Measurements from ENCODE around the gene POLR1H. TPM values are rescaled to one million over a fixed set of nuclear protein-coding genes. Genes with fewer than 3 reads are reported as not detected.

The POLR1H gene
- total RNA-seq, 2 donors from 2014 or later = 23.0 to 27.2 TPM

DNA sequence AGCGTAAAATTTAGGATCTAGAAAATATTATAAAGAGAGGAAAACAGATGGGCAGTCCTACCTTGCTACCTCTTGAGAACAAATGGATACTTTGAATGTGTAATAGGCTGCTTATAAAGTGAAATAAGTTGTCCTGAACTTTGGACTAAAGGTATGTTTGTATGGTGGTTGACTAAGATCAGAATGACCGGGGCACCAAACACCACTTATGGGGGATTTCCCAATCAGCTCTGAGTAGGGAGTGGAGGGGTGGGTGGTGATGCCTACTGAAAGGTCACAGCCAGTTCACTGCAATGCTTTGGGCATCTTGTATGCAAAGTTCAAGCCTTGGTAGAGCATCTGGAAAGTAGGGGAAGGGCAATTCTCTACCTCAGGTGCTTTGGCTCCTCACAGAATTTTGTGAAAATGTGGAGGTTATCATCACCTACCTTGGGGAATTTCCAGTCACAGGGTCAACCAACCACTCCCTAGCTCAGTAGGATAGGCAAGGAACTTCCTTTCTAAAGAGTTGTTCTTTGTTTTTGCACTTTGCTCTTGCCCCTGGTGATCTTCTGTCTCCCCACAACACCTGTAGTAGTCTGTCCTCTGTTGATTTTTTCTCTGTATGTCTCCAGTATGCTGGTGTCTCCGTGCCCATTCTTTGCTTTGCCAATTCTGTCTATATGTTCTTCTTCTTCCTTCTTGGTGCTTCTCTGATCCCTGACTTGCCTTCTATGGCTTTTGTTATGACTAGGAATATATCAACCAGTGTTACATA lies 52.1 kb downstream of the POLR1H start, which contains the start of gene TRIM31:
TSS of gene TRIM31 (minus strand) at position 88 of the 757 bp plus-strand sequence. CDS start 285 bp downstream, outside the sequence.
- no peaks in the 10 kb centered on the region for H3K4me1 ChIP-seq (ENCODE audit: control insufficient read depth, insufficient read depth, low read length)
- no peak within 1 kb of the TSS for H3K27ac ChIP-seq (ENCODE audit: low read depth, low read length)
- H3K9me3 Mint-ChIP-seq = no peaks in the 10 kb centered on the region
- no peaks in the 10 kb centered on the region for H3K36me3 Mint-ChIP-seq (ENCODE audit: low read depth)
- no peaks in the 10 kb centered on the region for H3K36me3 ChIP-seq (ENCODE audit: control insufficient read depth, insufficient read depth, low read length)
- no peak for DNase-seq
- H3K4me3 Mint-ChIP-seq = no peak within 1 kb of the TSS
- WGBS, 2 experiments (ENCODE audit: insufficient coverage in 1 of 2, insufficient read length in 1 of 2) = 79 to 82% methylated on average over 3 of the region's 3 CpGs
- H3K4me1 Mint-ChIP-seq = no peaks in the 10 kb centered on the region
- peaks cover 56% of the 10 kb centered on the region for H3K27me3 ChIP-seq (ENCODE audit: control insufficient read depth, insufficient read depth, low read length, poor library complexity, severe bottlenecking)
- H3K27ac Mint-ChIP-seq = no peak within 1 kb of the TSS
- TF ChIP-seq, protein P1, sequence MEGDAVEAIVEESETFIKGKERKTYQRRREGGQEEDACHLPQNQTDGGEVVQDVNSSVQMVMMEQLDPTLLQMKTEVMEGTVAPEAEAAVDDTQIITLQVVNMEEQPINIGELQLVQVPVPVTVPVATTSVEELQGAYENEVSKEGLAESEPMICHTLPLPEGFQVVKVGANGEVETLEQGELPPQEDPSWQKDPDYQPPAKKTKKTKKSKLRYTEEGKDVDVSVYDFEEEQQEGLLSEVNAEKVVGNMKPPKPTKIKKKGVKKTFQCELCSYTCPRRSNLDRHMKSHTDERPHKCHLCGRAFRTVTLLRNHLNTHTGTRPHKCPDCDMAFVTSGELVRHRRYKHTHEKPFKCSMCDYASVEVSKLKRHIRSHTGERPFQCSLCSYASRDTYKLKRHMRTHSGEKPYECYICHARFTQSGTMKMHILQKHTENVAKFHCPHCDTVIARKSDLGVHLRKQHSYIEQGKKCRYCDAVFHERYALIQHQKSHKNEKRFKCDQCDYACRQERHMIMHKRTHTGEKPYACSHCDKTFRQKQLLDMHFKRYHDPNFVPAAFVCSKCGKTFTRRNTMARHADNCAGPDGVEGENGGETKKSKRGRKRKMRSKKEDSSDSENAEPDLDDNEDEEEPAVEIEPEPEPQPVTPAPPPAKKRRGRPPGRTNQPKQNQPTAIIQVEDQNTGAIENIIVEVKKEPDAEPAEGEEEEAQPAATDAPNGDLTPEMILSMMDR (conservative IDR thresholded peaks at IDR 0.05) = no peak
- no peaks in the 10 kb centered on the region for H3K9me3 ChIP-seq (ENCODE audit: control insufficient read depth, low read length)
- peaks cover 62% of the 10 kb centered on the region for H3K27me3 Mint-ChIP-seq (ENCODE audit: insufficient read depth)
- H3K9ac ChIP-seq (ENCODE audit: extremely low read depth, low read length, poor library complexity, severe bottlenecking) = no peak within 1 kb of the TSS
- H3K4me3 ChIP-seq (ENCODE audit: low read length) = no peak within 1 kb of the TSS

DNA sequence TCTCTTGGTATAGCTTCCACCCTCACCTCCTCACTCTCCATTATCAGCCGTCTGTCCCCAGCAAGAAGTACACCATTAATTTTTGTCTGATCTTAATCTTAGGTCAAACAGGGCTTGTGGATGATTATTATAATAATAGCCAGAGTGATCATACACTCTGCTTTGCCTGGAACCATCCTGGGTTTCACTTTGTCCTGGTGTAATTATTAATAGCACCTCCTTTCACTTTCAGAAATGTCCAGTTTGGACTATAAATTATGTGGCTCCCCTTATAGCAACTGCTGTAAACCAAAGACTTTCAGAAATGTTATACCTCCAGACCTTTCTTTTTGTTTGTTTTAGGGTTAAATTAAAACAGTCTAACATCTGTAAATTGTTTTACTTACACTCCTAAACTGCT lies 52.8 kb downstream of the POLR1H start:
- H3K36me3 Mint-ChIP-seq (ENCODE audit: low read depth) = no peaks in the 10 kb centered on the region
- 100% methylated on average over 1 of the region's 1 CpG; no CpG with 5 or more reads in 1 of the 2 experiments for WGBS, 2 experiments (ENCODE audit: insufficient coverage in 1 of 2, insufficient read length in 1 of 2)

More for the DNA sequence above, 52.8 kb downstream of the POLR1H start:
- H3K27ac Mint-ChIP-seq = no peak overlapping the region
- Histone ChIP-seq H3K9me3 (ENCODE audit: control insufficient read depth, low read length) (no peaks in the 10 kb centered on the region), H3K4me1 (ENCODE audit: control insufficient read depth, insufficient read depth, low read length) (no peaks in the 10 kb centered on the region), H3K27me3 (ENCODE audit: control insufficient read depth, insufficient read depth, low read length, poor library complexity, severe bottlenecking) (peaks cover 50% of the 10 kb centered on the region), H3K36me3 (ENCODE audit: control insufficient read depth, insufficient read depth, low read length) (no peaks in the 10 kb centered on the region), H3K9ac (ENCODE audit: extremely low read depth, low read length, poor library complexity, severe bottlenecking) (no peak overlapping the region), H3K4me3 (ENCODE audit: low read length) (no peak overlapping the region), H3K27ac (ENCODE audit: low read depth, low read length) (no peak overlapping the region)
- peaks cover 58% of the 10 kb centered on the region for H3K27me3 Mint-ChIP-seq (ENCODE audit: insufficient read depth)
- no peaks in the 10 kb centered on the region for H3K4me1 Mint-ChIP-seq
- H3K4me3 Mint-ChIP-seq = no peak overlapping the region
- TF ChIP-seq, protein P1 (conservative IDR thresholded peaks at IDR 0.05) = no peak
- DNase-seq = no peak
- no peaks in the 10 kb centered on the region for H3K9me3 Mint-ChIP-seq

Other genes starting within 250 kb of the POLR1H start
- gene HLA-G, start 233.4 kb upstream of the POLR1H start, total RNA-seq = 1 to 10 TPM in 1 of 2 donors, under 1 TPM in 1; 0.58 to 1.1 TPM
- 100 to 1,000 TPM; 212 to 282 TPM for gene HLA-A, start 118.7 kb upstream of the POLR1H start, total RNA-seq
- gene PPP1R11, start 5.9 kb downstream of the POLR1H start, total RNA-seq = 10 to 100 TPM; 32.4 to 35.2 TPM
- gene RNF39, start 14.5 kb downstream of the POLR1H start, total RNA-seq = under 1 TPM in 1 of 2 donors, not detected in 1; 0.15 TPM
- gene TRIM31, start 51.8 kb downstream of the POLR1H start, total RNA-seq = not detected
- not detected for gene TRIM40, start 74.9 kb downstream of the POLR1H start, total RNA-seq
- not detected for gene TRIM10, start 99.9 kb downstream of the POLR1H start, total RNA-seq
- gene TRIM15, start 102.3 kb downstream of the POLR1H start, total RNA-seq = not detected
- gene TRIM26, start 152.1 kb downstream of the POLR1H start, total RNA-seq = 10 to 100 TPM; 29.3 to 35.3 TPM

All from endodermal cell (in vitro differentiated cells).